K562 (cell line): ENCODE data around the gene KLHDC7B. TPM values are rescaled to one million over a fixed set of nuclear protein-coding genes. Genes with fewer than 3 reads are reported as not detected.

Experiments
- ATAC-seq: fragments of 200-7000 bp; cut with Tn5 transposase; 3 replicates; pipeline ENCODE4 v1.9.1; 2020; ENCODE audit warnings: moderate library complexity
- BruUV-seq: library from RNA; stranded (reverse); fragments of 400-500 nt; replicated peaks from 2 replicates; lab custom pipeline; 2021; lab: Mats Ljungman, UMichigan
- CTCF ChIA-PET: fragments of 300-600 bp; formaldehyde crosslinking; extraction: SDS; loops from one replicate; lab custom pipeline; 2021; ENCODE audit warnings: low intra/inter-chr PET ratio; lab: Yijun Ruan, JAX
- POLR2A ChIA-PET: fragments of 300-600, 350-650 bp; sonication (Branson Sonifier 250); formaldehyde crosslinking; extraction: SDS; loops from one replicate; lab custom pipeline; 2021; ENCODE audit warnings: antibody characterized with exemption, inconsistent platforms; lab: Yijun Ruan, JAX
- DNase-seq, 4 experiments: peaks; one replicate each; pipeline versions ENCODE4 v3.0.0 to v3.0.0-alpha.2; 2011 to 2018; ENCODE audit warnings: low spot score in 3 of 4, mixed read lengths in 3 of 4; ENCODE audit errors: extremely low read depth in 1 of 4
- FAIRE-seq: peaks from 2 replicates; lab custom pipeline; 2011; peaks lifted over from hg19 to GRCh38; lab: Jason Lieb, UNC
- H2AFZ ChIP-seq: 2 replicates; pipeline ENCODE4 v1.6.0; 2011; ENCODE audit warnings: low read depth, low read length, control low read depth, inconsistent platforms
- H3K27ac ChIP-seq: fragments of 200-600 bp; 3 replicates; pipeline ENCODE4 v1.8.0; 2011; ENCODE audit warnings: low read depth, mild to moderate bottlenecking, control low read depth, inconsistent platforms, low read length, moderate library complexity, mixed read lengths; ENCODE audit errors: extremely low read depth
- H3K27me3 ChIP-seq, 2 experiments: fragments of 300-600 bp in 1 of 2; 2 replicates in 1 of 2; 3 replicates in 1 of 2; pipeline versions ENCODE4 v1.6.0 to v1.8.0; 2011; ENCODE audit warnings: inconsistent platforms in 2 of 2, low read length in 2 of 2, mild to moderate bottlenecking in 1 of 2, mixed read lengths in 1 of 2, moderate library complexity in 1 of 2; ENCODE audit not compliant: control insufficient read depth in 2 of 2, insufficient read depth in 2 of 2
- H3K36me3 ChIP-seq: fragments of 300-600 bp; 3 replicates; pipeline ENCODE4 v1.8.0; 2011; ENCODE audit warnings: mild to moderate bottlenecking, low read length, inconsistent platforms; ENCODE audit not compliant: control insufficient read depth, insufficient read depth
- H3K4me1 ChIP-seq, 2 experiments: fragments of 200-600 bp in 1 of 2; replicated peaks in 1 of 2; 2 replicates in 1 of 2; 3 replicates in 1 of 2; pipeline versions ENCODE4 v1.5.1 to v1.8.0; 2011; ENCODE audit warnings: inconsistent platforms in 2 of 2, low read length in 2 of 2, mild to moderate bottlenecking in 1 of 2, mixed read lengths in 1 of 2, moderate library complexity in 1 of 2; ENCODE audit not compliant: control insufficient read depth in 2 of 2, insufficient read depth in 2 of 2
- H3K4me2 ChIP-seq: 2 replicates; pipeline ENCODE4 v1.6.1; 2011; ENCODE audit warnings: low read length, control low read depth, inconsistent platforms, mixed read lengths; ENCODE audit not compliant: insufficient read depth
- H3K4me3 ChIP-seq: fragments of 200-600 bp; sonication (generic), shearing (Covaris generic); 2 replicates; pipeline ENCODE4 v1.5.1; 2016; ENCODE audit warnings: control low read depth, inconsistent platforms
- H3K79me2 ChIP-seq: fragments of 200-600 bp; 3 replicates; pipeline ENCODE4 v1.8.0; 2011; ENCODE audit warnings: low read length, inconsistent platforms; ENCODE audit not compliant: control insufficient read depth, insufficient read depth
- H3K9ac ChIP-seq, 2 experiments: 2 replicates each; pipeline versions ENCODE4 v1.6.0 to v1.6.1; 2011; ENCODE audit warnings: low read depth in 2 of 2, low read length in 2 of 2, control low read depth in 1 of 2, inconsistent platforms in 1 of 2, mild to moderate bottlenecking in 1 of 2, mixed read lengths in 1 of 2; ENCODE audit not compliant: insufficient read depth in 1 of 2
- H3K9me1 ChIP-seq: one replicate; pipeline ENCODE4 v1.6.0; 2011; ENCODE audit warnings: inconsistent platforms, mild to moderate bottlenecking, low read length, moderate library complexity; ENCODE audit not compliant: control insufficient read depth, insufficient read depth
- H3K9me3 ChIP-seq: replicated peaks from 2 replicates; pipeline ENCODE4 v1.5.1; 2011; ENCODE audit warnings: low read depth, low read length, inconsistent platforms; ENCODE audit not compliant: control insufficient read depth, insufficient read depth
- H4K20me1 ChIP-seq: replicated peaks from 2 replicates; pipeline ENCODE4 v1.6.1; 2011; ENCODE audit warnings: low read length, inconsistent platforms, mixed read lengths; ENCODE audit not compliant: control insufficient read depth, insufficient read depth
- CAMTA2 ChIP-seq: fragments of 250-450 bp; sonication (Bioruptor Pico); conservative IDR thresholded peaks from 2 replicates; pipeline ENCODE4 v1.5.1; 2022
- CREM ChIP-seq: IDR thresholded peaks from 2 replicates; pipeline ENCODE4 v1.6.1; 2014; ENCODE audit warnings: antibody characterized with exemption, low read depth
- ELF1 ChIP-seq: fragments of 200-800 bp; sonication (Bioruptor generic); IDR thresholded peaks from 2 replicates; pipeline ENCODE4 v1.6.1; 2016; ENCODE audit warnings: missing genetic modification characterization, missing compliant biosample characterization
- HMG20B ChIP-seq: fragments of 250-450 bp; sonication (Bioruptor Pico); IDR thresholded peaks from 2 replicates; pipeline ENCODE4 v1.5.0; 2021; ENCODE audit warnings: mild to moderate bottlenecking
- MTA1 ChIP-seq: fragments of 450-650 bp; IDR thresholded peaks from 2 replicates; pipeline ENCODE4 v1.6.1; 2017; ENCODE audit warnings: borderline replicate concordance
- NR4A1 ChIP-seq, 2 experiments: fragments of 250-450 bp in 1 of 2; fragments of 450-650 bp in 1 of 2; sonication (Bioruptor Pico) in 1 of 2; IDR thresholded peaks; 2 replicates each; pipeline versions ENCODE4 v1.4.0 to v1.6.1; 2016 to 2020; ENCODE audit warnings: mild to moderate bottlenecking in 2 of 2, missing compliant biosample characterization in 1 of 2, missing genetic modification characterization in 1 of 2, moderate library complexity in 1 of 2
- ZNF217 ChIP-seq: sonication (generic); formaldehyde crosslinking; IDR thresholded peaks from 2 replicates; pipeline ENCODE4 v1.8.0; 2022; ENCODE audit warnings: mild to moderate bottlenecking, missing genetic modification reagents
- WGBS: fragments of 100-300 bp; shearing (Covaris generic); methylation state at CpG from one replicate; pipeline ENCODE4 v1.1.6; 2016; ENCODE audit warnings: low coverage, mixed read lengths; ENCODE audit not compliant: insufficient coverage; ENCODE audit errors: missing lambda C conversion rate; 5-methylcytosine and 5-hydroxymethylcytosine counted together
- in situ Hi-C: fragments of 300-500 bp; cut with MboI; formaldehyde crosslinking; loops from 4 replicates; pipeline ENCODE4 v1.15.0; 2018; ENCODE audit warnings: inconsistent platforms, mixed read lengths
- intact Hi-C: fragments of 100-400 bp; cut with micrococcal nuclease; formaldehyde crosslinking; loops from 2 replicates; pipeline ENCODE4 v1.14.2; 2022
- polyA plus RNA-seq, 8 experiments: library from polyadenylated mRNA; depleted of rRNA in 4 of 8; stranded (reverse) in 5 of 8; unstranded in 3 of 8; fragments of >200 nt; fragmentation: Nextera tagmentation in 2 of 8; fragmentation: Illumina TruSeq in 1 of 8; extraction: Ambion mirVana in 2 of 8; extraction: Trizol in 1 of 8; gene quantifications; 2 replicates each; pipeline versions ENCODE4 v1.2.1 to v1.2.3, GENCODE V29; 2011 to 2014; ENCODE audit warnings: inconsistent platforms in 1 of 8, missing spikeins in 1 of 8
- total RNA-seq, 7 experiments: library from RNA; depleted of rRNA in 6 of 7; stranded (reverse); fragments of >200 nt in 6 of 7; fragmentation: Illumina TruSeq in 2 of 7; extraction: Trizol in 2 of 7; gene quantifications; 2 replicates each; pipeline versions ENCODE4 v1.2.1 to v1.2.3, GENCODE V29; 2011 to 2021; ENCODE audit warnings: low replicate concordance in 1 of 7
- TF ChIP-seq, protein P1 (sequence below), 2 experiments: fragments of 200-800 bp in 1 of 2; sonication (Bioruptor generic) in 1 of 2; sonication (generic) in 1 of 2; formaldehyde crosslinking in 1 of 2; IDR thresholded peaks in 1 of 2; conservative IDR thresholded peaks in 1 of 2; 2 replicates each; pipeline versions ENCODE4 v1.5.0 to v1.6.1; 2016 to 2020; ENCODE audit warnings: missing compliant biosample characterization in 1 of 2, missing genetic modification characterization in 1 of 2, missing genetic modification reagents in 1 of 2
- TF ChIP-seq, protein P2 (sequence below): IDR thresholded peaks from 3 replicates; pipeline ENCODE4 v1.6.1; 2011; ENCODE audit warnings: borderline replicate concordance, mild to moderate bottlenecking, moderate library complexity; ENCODE audit not compliant: insufficient read length; ENCODE audit errors: extremely low read depth
- TF ChIP-seq, protein P3 (sequence below): fragments of 250-450 bp; sonication (Bioruptor Pico); IDR thresholded peaks from 2 replicates; pipeline ENCODE4 v1.8.0; 2022; ENCODE audit warnings: moderate library complexity, mild to moderate bottlenecking, inconsistent platforms

The KLHDC7B gene
- total and polyA plus RNA-seq, 9 of the 15 experiments (the other 6 are each of a cell fraction or from before 2014, with no cell fraction given): 0.04 to 0.22 (median 0.05) TPM; not detected in 4

DNA sequence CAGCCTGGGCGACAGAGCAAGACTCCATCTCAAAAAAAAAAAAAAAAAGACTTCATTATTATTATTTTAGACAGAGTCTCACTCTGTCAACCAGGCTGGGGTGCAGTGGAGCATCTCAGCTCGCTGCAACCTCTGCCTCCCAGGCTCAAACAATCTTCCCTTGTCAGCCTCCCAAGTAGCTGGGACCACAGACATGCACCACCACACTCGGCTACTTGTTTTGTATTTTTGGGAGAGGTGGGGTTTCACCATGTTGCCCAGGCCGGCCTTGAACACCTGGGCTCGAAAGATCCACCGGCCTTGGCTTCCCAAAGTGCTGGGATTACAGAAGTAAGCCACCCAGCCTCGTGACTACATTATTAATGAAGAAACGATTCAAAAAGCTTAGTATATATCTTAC is 10.6 kb upstream of the KLHDC7B start:
- no peaks in the 10 kb centered on the region for H4K20me1 ChIP-seq
- 0 out of 2 replicates have a peak, but pooled peaks cover 2% of the 10 kb centered on the region for H3K9me3 ChIP-seq
- no peak overlapping the region for H3K4me2 ChIP-seq
- H3K27me3 ChIP-seq: no peaks in the 10 kb centered on the region
- DNase-seq (no peak), FAIRE-seq (no peak)
- no peak overlapping the region for H3K9ac ChIP-seq
- POLR2A ChIA-PET: interaction anchor here (0.5 kb wide), 1 partner anchor 704 kb away, joined by 3 read pairs; no protein-coding TSS in a partner anchor
- no peaks in the 10 kb centered on the region for H3K79me2 ChIP-seq
- BruUV-seq: no TSS peak
- TF ChIP-seq, protein P1, sequence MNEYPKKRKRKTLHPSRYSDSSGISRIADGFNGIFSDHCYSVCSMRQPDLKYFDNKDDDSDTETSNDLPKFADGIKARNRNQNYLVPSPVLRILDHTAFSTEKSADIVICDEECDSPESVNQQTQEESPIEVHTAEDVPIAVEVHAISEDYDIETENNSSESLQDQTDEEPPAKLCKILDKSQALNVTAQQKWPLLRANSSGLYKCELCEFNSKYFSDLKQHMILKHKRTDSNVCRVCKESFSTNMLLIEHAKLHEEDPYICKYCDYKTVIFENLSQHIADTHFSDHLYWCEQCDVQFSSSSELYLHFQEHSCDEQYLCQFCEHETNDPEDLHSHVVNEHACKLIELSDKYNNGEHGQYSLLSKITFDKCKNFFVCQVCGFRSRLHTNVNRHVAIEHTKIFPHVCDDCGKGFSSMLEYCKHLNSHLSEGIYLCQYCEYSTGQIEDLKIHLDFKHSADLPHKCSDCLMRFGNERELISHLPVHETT (CRISPR knock-in tag; conservative IDR thresholded peaks at IDR 0.05 in 1 of 2, IDR thresholded peaks at IDR 0.05 in 1 of 2): no peak
- no peak for TF ChIP-seq ELF1 (tag)
- TF ChIP-seq, all 486 proteins: peak for 0
- CTCF ChIA-PET: no interaction called here
- Histone ChIP-seq H3K4me1 (peaks cover 19 to 35% of the 10 kb centered on the region in 2 experiments; a peak in 4 of 5 replicates), H3K4me3 (no peak overlapping the region), H3K36me3 (no peaks in the 10 kb centered on the region), H3K27ac (no peak overlapping the region), H2AFZ (no peak overlapping the region), H3K9me1 (no peaks in the 10 kb centered on the region)
- ATAC-seq: no peak
- intact Hi-C loops (no loop called here), in situ Hi-C loops (no loop called here)
- 71% methylated on average over 6 of the region's 8 CpGs for WGBS

DNA sequence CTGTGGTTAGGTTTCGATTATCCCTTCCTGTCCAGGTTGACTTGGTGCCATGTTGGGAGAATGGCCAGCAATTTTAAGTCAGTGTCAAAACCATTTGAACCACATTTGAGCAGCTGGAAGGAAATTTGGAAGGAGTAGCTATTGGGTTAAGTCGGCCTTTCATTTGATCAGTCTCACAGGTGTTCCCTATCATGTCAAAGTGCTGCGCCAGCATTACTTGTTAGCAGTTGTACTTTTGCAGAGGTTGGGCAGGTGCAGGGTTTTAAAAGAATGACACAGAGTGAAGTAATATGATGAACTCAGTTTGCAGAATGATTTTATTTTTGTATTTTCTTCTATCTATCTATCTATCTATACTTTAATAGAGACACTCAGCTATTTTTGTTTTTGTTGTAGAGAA is 9.5 kb upstream of the KLHDC7B start:
- in situ Hi-C loops: no loop called here
- Histone ChIP-seq H3K4me1 (peaks cover 25% of the 10 kb centered on the region in 2 experiments), H3K79me2 (no peaks in the 10 kb centered on the region), H3K9me1 (no peaks in the 10 kb centered on the region), H3K9ac (no peak overlapping the region), H3K36me3 (no peaks in the 10 kb centered on the region), H3K27ac (no peak overlapping the region), H3K4me3 (no peak overlapping the region), H3K27me3 (no peaks in the 10 kb centered on the region), H3K9me3 (no peaks in the 10 kb centered on the region), H4K20me1 (no peaks in the 10 kb centered on the region), H2AFZ (no peak overlapping the region), H3K4me2 (no peak overlapping the region)
- no TSS peak for BruUV-seq
- DNase-seq: no peak
- FAIRE-seq: no peak
- intact Hi-C loops: no loop called here
- ATAC-seq: no peak
- CTCF ChIA-PET: no interaction called here
- POLR2A ChIA-PET: interaction anchor here (1.4 kb wide), 1 partner anchor 11 kb away, joined by 5 read pairs; the partner anchor contains the start of gene SCO2
- WGBS: 58% methylated on average over 2 of the region's 3 CpGs
- TF ChIP-seq NR4A1 (CRISPR knock-in tag; IDR thresholded peaks at IDR 0.05) (no peak), NR4A1 (tag; IDR thresholded peaks at IDR 0.05) (no peak), HMG20B (CRISPR knock-in tag) (no peak), ZNF217 (CRISPR knock-in tag) (no peak), MTA1 (no peak), CREM (no peak), CAMTA2 (CRISPR knock-in tag) (no peak)
- TF ChIP-seq, protein P2, sequence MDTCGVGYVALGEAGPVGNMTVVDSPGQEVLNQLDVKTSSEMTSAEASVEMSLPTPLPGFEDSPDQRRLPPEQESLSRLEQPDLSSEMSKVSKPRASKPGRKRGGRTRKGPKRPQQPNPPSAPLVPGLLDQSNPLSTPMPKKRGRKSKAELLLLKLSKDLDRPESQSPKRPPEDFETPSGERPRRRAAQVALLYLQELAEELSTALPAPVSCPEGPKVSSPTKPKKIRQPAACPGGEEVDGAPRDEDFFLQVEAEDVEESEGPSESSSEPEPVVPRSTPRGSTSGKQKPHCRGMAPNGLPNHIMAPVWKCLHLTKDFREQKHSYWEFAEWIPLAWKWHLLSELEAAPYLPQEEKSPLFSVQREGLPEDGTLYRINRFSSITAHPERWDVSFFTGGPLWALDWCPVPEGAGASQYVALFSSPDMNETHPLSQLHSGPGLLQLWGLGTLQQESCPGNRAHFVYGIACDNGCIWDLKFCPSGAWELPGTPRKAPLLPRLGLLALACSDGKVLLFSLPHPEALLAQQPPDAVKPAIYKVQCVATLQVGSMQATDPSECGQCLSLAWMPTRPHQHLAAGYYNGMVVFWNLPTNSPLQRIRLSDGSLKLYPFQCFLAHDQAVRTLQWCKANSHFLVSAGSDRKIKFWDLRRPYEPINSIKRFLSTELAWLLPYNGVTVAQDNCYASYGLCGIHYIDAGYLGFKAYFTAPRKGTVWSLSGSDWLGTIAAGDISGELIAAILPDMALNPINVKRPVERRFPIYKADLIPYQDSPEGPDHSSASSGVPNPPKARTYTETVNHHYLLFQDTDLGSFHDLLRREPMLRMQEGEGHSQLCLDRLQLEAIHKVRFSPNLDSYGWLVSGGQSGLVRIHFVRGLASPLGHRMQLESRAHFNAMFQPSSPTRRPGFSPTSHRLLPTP: no peak
- TF ChIP-seq, protein P3, sequence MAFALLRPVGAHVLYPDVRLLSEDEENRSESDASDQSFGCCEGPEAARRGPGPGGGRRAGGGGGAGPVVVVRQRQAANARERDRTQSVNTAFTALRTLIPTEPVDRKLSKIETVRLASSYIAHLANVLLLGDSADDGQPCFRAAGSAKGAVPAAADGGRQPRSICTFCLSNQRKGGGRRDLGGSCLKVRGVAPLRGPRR: no peak
